ENCODE results near the gene PTPRT.

PTPRT gene

DNA sequence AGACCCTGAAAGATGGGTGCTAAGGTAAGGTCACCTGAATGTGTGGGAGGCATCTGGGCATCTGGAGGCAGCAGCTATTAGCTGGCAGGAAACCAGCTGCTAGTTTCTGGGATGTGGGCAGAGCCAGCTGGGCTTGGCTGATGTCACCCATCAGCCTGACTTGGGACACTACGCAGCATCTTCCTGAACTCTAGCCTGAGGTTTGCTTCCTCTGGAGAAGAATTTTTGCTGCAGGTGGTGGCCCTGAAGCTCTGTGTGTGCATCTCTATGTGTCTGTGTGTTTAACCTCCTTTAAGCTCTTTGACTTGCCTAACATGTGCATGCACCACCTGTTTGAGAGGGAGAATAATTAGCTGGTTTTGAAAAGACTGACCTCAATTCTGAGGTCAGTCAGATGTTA is 1106.4 kb downstream of the PTPRT start:
- no peak for DNase-seq

DNA sequence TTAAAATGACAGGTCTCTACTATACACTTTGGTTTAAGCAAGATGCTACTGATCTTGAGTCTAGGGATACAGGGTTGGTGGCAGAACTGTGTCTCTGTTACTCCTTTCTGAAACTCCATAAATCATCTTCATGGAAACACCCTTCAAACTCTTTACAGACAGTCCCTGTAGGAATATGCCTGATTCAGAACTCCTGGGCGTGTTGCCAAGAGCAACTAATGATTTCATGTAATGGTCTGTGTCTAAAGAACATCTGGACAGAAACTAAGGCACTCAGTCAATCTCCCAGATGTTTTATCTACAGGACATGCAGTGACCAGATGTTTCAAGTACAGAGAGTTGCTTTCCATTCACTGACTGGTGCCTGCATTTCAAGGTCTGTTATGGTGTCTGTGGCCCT is 1107.1 kb downstream of the PTPRT start:
- DNase-seq, result no peak

DNA sequence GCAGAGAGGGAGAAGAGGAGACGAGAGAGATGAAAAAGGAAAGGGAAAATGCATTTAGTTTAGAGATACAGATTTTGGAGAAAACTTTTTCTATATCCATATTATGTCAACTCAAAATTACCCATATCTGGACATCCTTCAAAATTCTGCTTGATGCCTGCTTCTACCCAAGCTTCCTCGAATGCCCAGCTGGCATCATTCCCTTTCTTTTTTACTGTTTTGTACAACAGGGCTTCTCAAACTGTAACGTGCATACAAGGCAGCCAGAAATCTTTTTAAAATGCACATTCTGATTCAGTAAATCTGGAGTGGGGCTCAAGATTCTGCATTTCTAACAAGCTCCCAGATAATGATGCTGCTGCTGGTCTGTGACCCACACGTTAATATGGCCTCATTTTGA is 1108.8 kb downstream of the PTPRT start:
- no peak for DNase-seq

DNA sequence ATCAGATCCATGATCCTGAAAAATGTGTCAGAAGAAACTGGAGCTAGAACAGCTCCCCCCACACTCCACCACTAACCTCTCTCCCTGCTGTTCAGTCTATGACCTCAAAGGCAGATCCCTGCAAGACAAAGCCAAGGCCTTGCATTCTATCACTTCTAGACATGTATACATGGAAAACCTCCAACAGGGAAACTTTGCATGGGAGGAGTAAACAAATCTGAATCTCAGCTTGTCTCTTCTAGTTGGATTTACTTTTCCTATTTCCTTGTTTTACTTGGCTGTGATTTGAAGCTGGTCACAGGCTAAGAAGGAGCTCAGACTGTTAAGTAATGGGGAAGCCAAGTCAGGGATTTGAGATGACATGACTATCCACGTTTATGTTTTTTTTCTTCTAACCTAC is 1114.8 kb downstream of the PTPRT start:
- no peak for DNase-seq

DNA sequence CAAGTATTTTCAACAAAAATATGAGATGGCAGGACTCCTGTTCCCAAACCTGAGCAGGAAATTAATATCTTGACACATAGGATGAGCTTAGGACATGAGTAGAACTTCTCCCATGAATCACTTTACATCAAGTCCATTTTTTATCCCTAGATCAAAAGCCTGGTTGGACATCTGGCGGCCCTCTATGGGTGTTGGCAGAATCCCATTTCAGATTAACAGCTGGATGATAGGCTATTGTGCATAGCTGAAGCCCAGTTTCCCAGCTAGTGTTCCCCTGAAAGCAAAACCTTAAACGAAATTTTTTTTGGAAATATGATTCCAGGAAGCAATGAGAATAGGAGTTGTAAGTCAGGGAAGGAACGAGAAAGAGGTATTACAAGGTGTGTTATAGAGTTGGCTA is 1122.1 kb downstream of the PTPRT start:
- DNase-seq, result no peak

DNA sequence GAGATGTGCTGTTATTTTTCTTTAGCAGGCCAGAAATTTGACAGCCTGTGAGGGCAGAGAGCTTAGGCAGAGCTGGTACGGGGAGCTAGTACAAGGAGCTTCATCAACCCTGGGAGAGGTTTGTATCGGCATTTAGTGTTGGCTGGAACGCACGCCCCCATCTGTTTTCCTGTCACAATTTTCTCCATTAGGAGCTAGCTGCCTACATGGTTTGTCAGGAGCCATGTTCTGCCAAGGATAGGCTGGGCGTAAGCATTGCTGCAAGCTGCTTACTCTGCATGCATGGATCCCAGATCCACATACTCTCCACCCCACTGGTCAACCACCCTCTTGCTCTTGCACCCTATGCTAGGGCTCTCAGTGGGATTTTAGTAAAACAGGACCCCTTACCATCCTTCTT is 1122.5 kb downstream of the PTPRT start:
- DNase-seq, result no peak

DNA sequence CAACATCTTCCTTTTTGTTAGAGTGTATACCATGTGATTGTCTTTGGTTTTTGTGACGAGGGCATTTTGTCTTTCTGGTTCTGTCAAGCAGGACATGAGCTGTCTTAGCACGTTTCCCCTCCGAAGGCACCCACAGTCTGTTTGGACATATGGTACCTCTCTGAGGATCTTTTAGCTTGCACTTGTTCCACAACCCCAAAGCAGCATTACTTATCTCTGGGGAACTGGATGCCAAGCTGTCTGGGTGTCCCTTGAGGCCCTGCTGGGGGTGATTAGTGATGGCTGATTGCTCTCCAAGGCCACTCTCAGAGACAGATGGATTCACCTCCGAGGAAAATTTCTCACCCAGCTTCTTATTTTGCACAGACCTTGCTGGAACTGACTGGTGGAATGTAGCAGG is 1126.6 kb downstream of the PTPRT start:
- no peak for DNase-seq

DNA sequence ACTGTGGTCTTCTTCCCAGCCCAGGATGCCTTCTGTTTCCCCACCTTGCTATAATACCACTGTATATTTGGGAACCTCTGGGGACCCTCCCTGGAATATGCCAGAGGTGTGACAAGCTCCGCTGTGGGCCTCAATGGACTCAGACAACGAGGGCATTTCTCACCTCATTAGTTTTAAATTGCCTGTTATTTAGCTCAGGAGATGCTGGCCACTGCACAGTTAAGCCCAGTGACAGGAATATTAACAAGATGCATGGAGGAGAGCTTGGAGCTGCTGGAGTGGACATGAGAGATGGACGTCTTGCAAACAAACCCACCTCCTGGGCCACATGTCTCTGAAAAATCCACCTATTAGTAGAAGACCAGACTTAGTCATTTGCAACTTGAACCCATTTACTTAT is 1136.4 kb downstream of the PTPRT start:
- no peak for DNase-seq

DNA sequence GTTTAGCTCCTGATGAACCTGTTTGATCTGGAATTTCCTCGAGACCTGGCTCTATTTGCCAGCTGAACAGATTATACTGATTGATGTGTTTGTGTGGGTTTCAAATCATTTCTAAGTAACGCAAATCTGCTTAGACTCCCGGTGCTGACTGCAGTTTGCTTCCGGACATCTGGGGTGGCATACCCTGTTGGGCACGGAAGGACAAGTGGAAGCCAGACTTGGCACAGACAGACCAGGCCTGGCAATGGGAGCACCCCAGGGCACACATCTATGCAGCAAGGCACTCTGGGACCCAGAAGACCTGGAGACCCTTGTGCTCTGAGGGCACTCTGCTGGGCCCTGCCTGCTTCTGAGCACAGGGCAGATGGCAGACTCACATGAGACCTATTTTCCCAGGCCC is 1137.8 kb downstream of the PTPRT start:
- no peak for DNase-seq

DNA sequence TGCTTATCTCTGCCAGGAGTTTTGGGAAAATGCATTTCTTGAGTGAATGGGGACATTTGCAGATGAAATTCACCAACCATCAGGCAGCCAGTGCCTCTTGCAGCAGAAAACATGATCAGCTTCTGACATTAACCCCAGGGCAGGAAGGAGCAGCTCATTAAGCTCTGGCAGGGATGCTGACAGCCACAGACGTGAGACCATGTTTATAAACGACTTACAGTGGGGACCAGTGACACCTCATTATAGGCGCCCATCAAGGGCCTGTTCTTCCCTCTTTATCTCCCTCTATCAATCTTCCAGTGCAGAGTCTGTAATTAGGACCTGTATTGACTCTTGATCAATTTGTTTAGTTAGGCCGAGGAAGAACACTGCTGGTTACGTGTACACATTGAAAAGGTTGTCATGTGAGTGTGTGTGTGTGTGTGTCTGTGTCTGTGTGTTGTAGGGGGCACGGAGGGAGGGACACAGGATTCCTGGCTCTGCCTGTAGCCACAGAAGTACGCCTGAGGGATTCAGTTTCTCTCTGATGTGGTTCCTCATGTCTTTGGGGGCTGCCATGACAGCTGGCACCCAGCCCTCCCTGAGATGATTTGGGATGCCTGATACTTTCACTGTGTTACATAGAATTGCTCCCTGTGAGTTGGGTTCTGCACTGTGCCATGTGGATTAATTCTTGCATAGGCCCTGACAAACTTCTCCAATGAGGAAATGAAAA is 1143.2 kb downstream of the PTPRT start:
- no peak for DNase-seq

DNA sequence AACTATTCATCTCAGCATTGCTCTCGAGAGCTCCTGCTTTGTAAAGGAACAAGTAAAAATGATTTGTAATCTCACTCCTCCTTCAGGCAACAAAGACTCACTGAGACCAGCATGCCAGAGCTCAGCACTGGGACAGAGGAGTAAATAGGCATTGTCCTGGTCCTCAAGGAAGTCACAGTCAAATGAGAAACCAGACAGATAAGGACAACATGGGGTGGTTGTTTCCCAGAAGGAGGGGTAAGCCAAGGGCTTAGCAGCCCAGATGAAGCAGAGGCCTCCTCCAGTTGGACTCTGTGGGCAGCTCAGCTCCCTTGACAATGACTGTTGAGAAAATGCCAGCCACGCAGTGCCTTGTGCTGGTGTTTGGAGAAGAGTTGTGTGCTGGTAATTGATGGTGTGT is 1145.8 kb downstream of the PTPRT start:
- DNase-seq, result no peak

DNA sequence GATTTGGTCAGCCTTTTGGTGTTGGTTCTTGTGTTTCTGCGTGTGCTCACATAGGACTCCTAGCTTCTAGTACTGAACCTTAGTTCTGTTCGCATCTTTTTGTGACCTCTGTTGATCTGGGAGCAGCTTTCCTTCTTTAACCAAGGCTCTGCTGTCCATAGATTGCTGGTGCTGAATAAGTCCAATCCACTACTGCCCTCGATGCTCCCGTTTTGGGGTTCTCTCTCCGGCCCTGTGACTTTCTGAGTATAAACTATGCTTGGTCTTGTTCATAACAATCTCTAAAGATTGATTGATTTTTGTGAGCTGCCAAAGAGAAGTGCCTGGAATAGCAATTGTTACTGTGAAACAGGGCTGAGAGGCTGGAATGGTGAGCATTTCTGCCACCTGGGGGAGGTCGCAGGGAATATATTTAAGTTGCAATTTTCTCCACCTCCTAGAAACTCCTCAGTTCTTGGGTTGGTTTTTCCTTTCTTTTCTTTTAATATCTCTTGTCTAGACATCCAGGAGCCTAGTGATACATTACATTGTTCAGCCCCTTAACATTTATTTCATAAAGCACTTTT is 1148.6 kb downstream of the PTPRT start:
- no peak for DNase-seq

DNA sequence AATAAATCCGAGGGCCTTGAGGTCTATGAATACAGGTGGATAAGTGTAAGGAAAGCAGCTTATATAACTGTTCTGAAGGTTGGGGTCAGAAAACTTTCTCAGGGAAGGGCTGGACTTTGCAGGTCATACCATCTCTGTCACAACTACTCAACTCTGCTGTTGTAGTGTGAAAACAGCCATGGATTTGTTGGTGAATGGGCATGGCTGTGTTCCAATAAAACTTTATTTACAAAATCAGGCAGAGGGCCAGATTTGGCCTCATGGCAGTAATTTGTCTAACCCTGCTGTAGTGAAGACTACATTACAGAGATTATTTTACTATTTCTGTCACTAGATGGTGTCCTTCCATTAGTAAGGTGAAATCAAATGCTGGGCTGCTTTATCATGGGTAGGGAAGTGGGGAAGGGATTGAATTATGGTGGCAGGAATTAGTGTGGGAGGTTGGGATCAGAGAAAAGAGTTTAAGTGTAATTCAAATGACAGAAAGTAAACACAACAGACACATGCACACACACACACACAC is 1161.9 kb downstream of the PTPRT start:
- no peak for DNase-seq

DNA sequence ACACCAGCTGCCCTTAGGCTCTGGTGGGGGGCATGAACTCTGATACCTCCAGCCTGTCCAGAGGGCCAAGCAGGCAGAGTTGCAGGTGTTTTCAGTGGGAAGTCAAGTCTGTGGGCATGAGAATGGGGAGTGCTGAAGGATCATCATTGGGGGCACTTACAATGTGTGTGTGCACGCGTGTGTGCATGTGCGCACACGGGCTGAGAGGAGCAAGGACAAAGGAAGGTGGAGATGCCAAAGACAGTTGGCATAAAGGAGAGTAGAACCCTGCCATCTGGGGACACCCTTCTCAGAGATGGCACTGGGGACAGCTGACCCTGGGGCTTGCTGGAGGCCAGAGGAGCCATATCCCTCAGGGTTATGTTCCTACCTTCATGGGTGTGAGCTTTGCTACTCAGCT is 1163.1 kb downstream of the PTPRT start:
- no peak for DNase-seq

DNA sequence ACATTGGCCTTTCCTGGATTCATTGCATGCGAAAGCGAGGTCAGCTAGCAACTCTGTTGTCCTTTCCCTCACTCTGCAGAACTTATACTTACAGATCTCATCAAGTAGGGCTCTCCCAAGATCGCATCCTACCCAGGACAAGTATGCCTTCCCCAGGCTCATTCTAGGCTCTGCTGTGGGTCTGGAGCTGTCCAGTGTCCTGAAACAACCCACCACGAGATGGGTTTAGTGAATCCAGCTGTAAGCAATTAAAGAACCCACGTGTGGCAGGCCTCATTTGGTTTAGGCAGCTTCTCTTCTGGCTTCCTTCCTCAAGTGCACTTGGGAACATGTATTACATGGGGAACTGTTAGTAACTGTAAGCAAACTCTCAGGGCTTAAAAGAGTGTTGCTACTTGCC is 1165.1 kb downstream of the PTPRT start:
- no peak for DNase-seq

All from activated CD8-positive, alpha-beta memory T cell treated with anti-CD3 and anti-CD28 coated beads for 24 hours (primary cell).